Measurements from ENCODE around the gene TIAM1.

Gene TIAM1

GRCh38 chr21:31195334-31196015 is 148.6 kb downstream of the TIAM1 start:
- DNase-seq = no peak

- DNase-seq = no peak
These were observed 149.4 kb downstream of the TIAM1 start for GRCh38 chr21:31194510-31195293.

GRCh38 chr21:31193761-31194160 is 150.3 kb downstream of the TIAM1 start:
- no peak for DNase-seq

- DNase-seq = no peak
These were observed 152.5 kb downstream of the TIAM1 start for GRCh38 chr21:31191553-31191952.

GRCh38 chr21:31190516-31190915 is 153.5 kb downstream of the TIAM1 start:
- DNase-seq = no peak

- no peak for DNase-seq
These were observed 156.6 kb downstream of the TIAM1 start for GRCh38 chr21:31187499-31187898.

GRCh38 chr21:31186916-31187315 is 157.1 kb downstream of the TIAM1 start:
- DNase-seq = no peak

GRCh38 chr21:31185663-31186062 is 158.4 kb downstream of the TIAM1 start:
- DNase-seq = no peak

GRCh38 chr21:31184876-31185275 is 159.2 kb downstream of the TIAM1 start:
- DNase-seq = no peak

GRCh38 chr21:31184459-31184858 is 159.6 kb downstream of the TIAM1 start:
- DNase-seq = peak in 2 of 4 experiments; percentile 28 to 51

GRCh38 chr21:31182231-31183140 is 161.6 kb downstream of the TIAM1 start:
- peak; percentile 22 to 58 (median 36) for DNase-seq

- no peak for DNase-seq
These were observed 162.8 kb downstream of the TIAM1 start for GRCh38 chr21:31181082-31181750.

GRCh38 chr21:31180256-31181081 is 163.6 kb downstream of the TIAM1 start:
- DNase-seq = no peak

GRCh38 chr21:31176725-31177124 is 167.3 kb downstream of the TIAM1 start:
- no peak for DNase-seq

- DNase-seq = no peak
These were observed 167.9 kb downstream of the TIAM1 start for GRCh38 chr21:31176080-31176551.

GRCh38 chr21:31173881-31174555 is 170.0 kb downstream of the TIAM1 start:
- peak in 2 of 4 experiments; percentile 7 to 30 for DNase-seq

GRCh38 chr21:31172328-31172727 is 171.7 kb downstream of the TIAM1 start:
- no peak for DNase-seq

- DNase-seq = no peak
These were observed 179.1 kb downstream of the TIAM1 start for GRCh38 chr21:31164713-31165694.

- DNase-seq = no peak
These were observed 181.2 kb downstream of the TIAM1 start for GRCh38 chr21:31162827-31163226.
